GM12874 (cell line): ENCODE data around the gene FLVCR2.

Experiments
- CTCF ChIP-seq: IDR thresholded peaks from 2 replicates; pipeline ENCODE4 v1.5.1; 2011; ENCODE audit warnings: low read depth, mild to moderate bottlenecking, control low read depth, low read length, moderate library complexity; ENCODE audit not compliant: insufficient read depth

Gene FLVCR2

GRCh38 chr14:75595226-75595625, 16.8 kb downstream of the FLVCR2 start:
- TF ChIP-seq CTCF: no peak

- no peak for TF ChIP-seq CTCF
These were observed 18.7 kb downstream of the FLVCR2 start for GRCh38 chr14:75597149-75597548.

GRCh38 chr14:75602503-75602902, 24.1 kb downstream of the FLVCR2 start:
- no peak for TF ChIP-seq CTCF

GRCh38 chr14:75604979-75605851, 26.8 kb downstream of the FLVCR2 start:
- no peak for TF ChIP-seq CTCF

- TF ChIP-seq CTCF: no peak
These were observed 27.5 kb downstream of the FLVCR2 start for GRCh38 chr14:75605916-75606315.

GRCh38 chr14:75607044-75607443, 28.6 kb downstream of the FLVCR2 start:
- TF ChIP-seq CTCF: no peak

- TF ChIP-seq CTCF: no peak
These were observed 29.6 kb downstream of the FLVCR2 start for GRCh38 chr14:75607842-75608640.
